22Rv1 (cell line): ENCODE measurements around the gene SELENOW.

Experiments
- CTCF ChIP-seq: fragments of 450-650 bp; IDR thresholded peaks from 2 replicates; pipeline ENCODE4 v1.5.1; 2017; ENCODE audit warnings: mild to moderate bottlenecking
- ZFX ChIP-seq: fragments of 450-650 bp; IDR thresholded peaks from 2 replicates; pipeline ENCODE4 v1.6.1; 2017; ENCODE audit warnings: antibody characterized with exemption, borderline replicate concordance

- TF ChIP-seq CTCF (no peak), ZFX (no peak)
These were observed 48.0 kb upstream of the SELENOW start for GRCh38 chr19:47730521-47730889.
